WTC11 (cell line): Measurements from ENCODE around the gene SIM2. TPM values are rescaled to one million over a fixed set of nuclear protein-coding genes. Genes with fewer than 3 reads are reported as not detected.

Experiments
- ATAC-seq: fragments of 200-7000 bp; cut with Tn5 transposase; 2 replicates; pipeline ENCODE4 v1.10.0; 2021; ENCODE audit warnings: mild to moderate bottlenecking, moderate library complexity
- CTCF ChIA-PET: fragments of 300-600 bp; sonication (Branson Sonifier 250); formaldehyde crosslinking; loops from one replicate; lab custom pipeline; 2021; ENCODE audit warnings: antibody characterized with exemption; lab: Charles Lee
- POLR2A ChIA-PET: fragments of 350-600 bp; sonication (Branson Sonifier 250); formaldehyde crosslinking; loops from one replicate; lab custom pipeline; 2021; ENCODE audit warnings: antibody characterized with exemption; lab: Charles Lee
- DNase-seq: peaks from one replicate; pipeline ENCODE4 v3.0.0; 2021; ENCODE audit warnings: low spot score
- H3K27ac Mint-ChIP-seq: 2 replicates; pipeline ENCODE4 v1.8.0; 2021; ENCODE audit warnings: mixed read lengths
- H3K27me3 Mint-ChIP-seq: 2 replicates; pipeline ENCODE4 v1.8.0; 2021; ENCODE audit warnings: low read depth, mild to moderate bottlenecking, moderate library complexity, mixed read lengths
- H3K36me3 Mint-ChIP-seq: 2 replicates; pipeline ENCODE4 v1.8.0; 2021; ENCODE audit warnings: mixed read lengths
- H3K4me1 Mint-ChIP-seq: 2 replicates; pipeline ENCODE4 v1.8.0; 2022; ENCODE audit warnings: mixed read lengths
- H3K4me3 Mint-ChIP-seq: 2 replicates; pipeline ENCODE4 v1.8.0; 2021; ENCODE audit warnings: mild to moderate bottlenecking, moderate library complexity, mixed read lengths
- H3K9me3 Mint-ChIP-seq: 2 replicates; pipeline ENCODE4 v1.8.0; 2021; ENCODE audit warnings: mixed read lengths
- CREB1 ChIP-seq: sonication (generic); formaldehyde crosslinking; IDR thresholded peaks from 2 replicates; pipeline ENCODE4 v1.8.0; 2023; ENCODE audit warnings: mild to moderate bottlenecking, missing genetic modification reagents
- ELF4 ChIP-seq: sonication (generic); formaldehyde crosslinking; IDR thresholded peaks from 2 replicates; pipeline ENCODE4 v1.8.1; 2022; ENCODE audit warnings: low read depth, mild to moderate bottlenecking, moderate library complexity, missing genetic modification reagents
- EMX1 ChIP-seq: fragments of 250-450 bp; sonication (Bioruptor Pico); IDR thresholded peaks from 2 replicates; pipeline ENCODE4 v1.8.0; 2021; ENCODE audit warnings: mild to moderate bottlenecking
- FOXJ3 ChIP-seq: sonication (generic); formaldehyde crosslinking; IDR thresholded peaks from 2 replicates; pipeline ENCODE4 v1.9.0; 2021; ENCODE audit warnings: missing genetic modification reagents, mild to moderate bottlenecking, borderline replicate concordance
- NFE2L1 ChIP-seq: sonication (generic); formaldehyde crosslinking; IDR thresholded peaks from 2 replicates; pipeline ENCODE4 v1.8.1; 2023; ENCODE audit warnings: missing genetic modification reagents
- NR3C1 ChIP-seq: sonication (generic); formaldehyde crosslinking; conservative IDR thresholded peaks from 2 replicates; pipeline ENCODE4 v1.8.1; 2023; ENCODE audit warnings: low read depth, mild to moderate bottlenecking, missing genetic modification reagents
- SMAD3 ChIP-seq: sonication (generic); formaldehyde crosslinking; IDR thresholded peaks from 2 replicates; pipeline ENCODE4 v1.8.0; 2022; ENCODE audit warnings: missing genetic modification reagents, mild to moderate bottlenecking, borderline replicate concordance
- SMAD4 ChIP-seq: sonication (generic); formaldehyde crosslinking; IDR thresholded peaks from 2 replicates; pipeline ENCODE4 v1.8.0; 2022; ENCODE audit warnings: mild to moderate bottlenecking, missing genetic modification reagents
- SP1 ChIP-seq: sonication (generic); formaldehyde crosslinking; conservative IDR thresholded peaks from 2 replicates; pipeline ENCODE4 v1.8.1; 2022; ENCODE audit warnings: missing genetic modification reagents
- TP53 ChIP-seq: sonication (generic); formaldehyde crosslinking; IDR thresholded peaks from 2 replicates; pipeline ENCODE4 v1.8.1; 2023; ENCODE audit warnings: mild to moderate bottlenecking, missing genetic modification reagents
- ZNF232 ChIP-seq: sonication (generic); formaldehyde crosslinking; IDR thresholded peaks from 2 replicates; pipeline ENCODE4 v1.8.0; 2022; ENCODE audit warnings: mild to moderate bottlenecking, missing genetic modification reagents
- ZNF317 ChIP-seq: sonication (generic); formaldehyde crosslinking; IDR thresholded peaks from 2 replicates; pipeline ENCODE4 v1.8.1; 2023; ENCODE audit warnings: low read depth, mild to moderate bottlenecking, moderate library complexity, missing genetic modification reagents, borderline replicate concordance
- total RNA-seq: library from RNA; stranded (reverse); gene quantifications from 3 replicates; pipeline ENCODE4 v1.2.3, GENCODE V29; 2021
- TF ChIP-seq, protein P1 (sequence below): sonication (generic); formaldehyde crosslinking; IDR thresholded peaks from 2 replicates; pipeline ENCODE4 v1.8.1; 2023; ENCODE audit warnings: mild to moderate bottlenecking, missing genetic modification reagents, moderate library complexity
- TF ChIP-seq, protein P2 (sequence below): fragments of 250-450 bp; sonication (Bioruptor Pico); IDR thresholded peaks from 2 replicates; pipeline ENCODE4 v1.9.0; 2021; ENCODE audit warnings: moderate library complexity, mild to moderate bottlenecking, inconsistent platforms, borderline replicate concordance
- TF ChIP-seq, protein P3 (sequence below): sonication (generic); formaldehyde crosslinking; IDR thresholded peaks from 2 replicates; pipeline ENCODE4 v1.8.1; 2022; ENCODE audit warnings: mild to moderate bottlenecking, moderate library complexity, missing genetic modification reagents
- TF ChIP-seq, protein P4 (sequence below): sonication (generic); formaldehyde crosslinking; IDR thresholded peaks from 2 replicates; pipeline ENCODE4 v1.8.1; 2022; ENCODE audit warnings: mild to moderate bottlenecking, missing genetic modification reagents, moderate library complexity, borderline replicate concordance
- TF ChIP-seq, protein P5 (sequence below): sonication (generic); formaldehyde crosslinking; IDR thresholded peaks from 2 replicates; pipeline ENCODE4 v1.8.1; 2022; ENCODE audit warnings: low read depth, mild to moderate bottlenecking, moderate library complexity, missing genetic modification reagents, borderline replicate concordance
- TF ChIP-seq, protein P6 (sequence below): sonication (generic); formaldehyde crosslinking; IDR thresholded peaks from 2 replicates; pipeline ENCODE4 v1.8.0; 2023; ENCODE audit warnings: mild to moderate bottlenecking, missing genetic modification reagents

Gene SIM2
- total RNA-seq, 1 experiment from 2014 or later = 0.17 TPM

DNA sequence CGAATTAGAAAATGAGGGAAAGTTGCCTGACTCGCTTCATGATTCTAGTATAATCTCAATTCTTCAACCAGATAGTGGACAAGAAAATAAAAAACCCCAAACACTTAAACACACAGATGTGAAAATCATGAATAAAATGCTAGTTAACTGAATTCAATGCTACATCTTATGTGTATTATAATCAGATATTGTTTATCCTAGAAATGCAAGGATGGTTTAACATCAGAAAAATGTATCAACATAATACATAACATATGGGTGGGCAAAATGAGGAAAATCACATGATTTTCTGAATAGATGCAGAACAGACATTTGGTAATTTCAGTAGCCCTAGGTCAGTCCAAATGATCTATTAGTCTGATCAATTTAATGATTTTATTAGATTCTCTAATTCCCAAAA, 97.2 kb downstream of the SIM2 start:
- TF ChIP-seq SMAD4 (CRISPR knock-in tag) (no peak), NFE2L1 (CRISPR knock-in tag) (no peak), SMAD3 (CRISPR knock-in tag) (no peak), FOXJ3 (CRISPR knock-in tag) (no peak), ZNF232 (CRISPR knock-in tag) (no peak), NR3C1 (CRISPR knock-in tag) (no peak), CREB1 (CRISPR knock-in tag) (no peak), EMX1 (CRISPR knock-in tag) (no peak), SP1 (CRISPR knock-in tag) (no peak), ZNF317 (CRISPR knock-in tag) (no peak)
- TF ChIP-seq, protein P1, sequence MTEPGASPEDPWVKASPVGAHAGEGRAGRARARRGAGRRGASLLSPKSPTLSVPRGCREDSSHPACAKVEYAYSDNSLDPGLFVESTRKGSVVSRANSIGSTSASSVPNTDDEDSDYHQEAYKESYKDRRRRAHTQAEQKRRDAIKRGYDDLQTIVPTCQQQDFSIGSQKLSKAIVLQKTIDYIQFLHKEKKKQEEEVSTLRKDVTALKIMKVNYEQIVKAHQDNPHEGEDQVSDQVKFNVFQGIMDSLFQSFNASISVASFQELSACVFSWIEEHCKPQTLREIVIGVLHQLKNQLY (CRISPR knock-in tag) = no peak
- TF ChIP-seq, protein P2, sequence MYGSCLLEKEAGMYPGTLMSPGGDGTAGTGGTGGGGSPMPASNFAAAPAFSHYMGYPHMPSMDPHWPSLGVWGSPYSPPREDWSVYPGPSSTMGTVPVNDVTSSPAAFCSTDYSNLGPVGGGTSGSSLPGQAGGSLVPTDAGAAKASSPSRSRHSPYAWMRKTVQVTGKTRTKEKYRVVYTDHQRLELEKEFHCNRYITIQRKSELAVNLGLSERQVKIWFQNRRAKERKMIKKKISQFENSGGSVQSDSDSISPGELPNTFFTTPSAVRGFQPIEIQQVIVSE (CRISPR knock-in tag) = no peak
- TF ChIP-seq, protein P3, sequence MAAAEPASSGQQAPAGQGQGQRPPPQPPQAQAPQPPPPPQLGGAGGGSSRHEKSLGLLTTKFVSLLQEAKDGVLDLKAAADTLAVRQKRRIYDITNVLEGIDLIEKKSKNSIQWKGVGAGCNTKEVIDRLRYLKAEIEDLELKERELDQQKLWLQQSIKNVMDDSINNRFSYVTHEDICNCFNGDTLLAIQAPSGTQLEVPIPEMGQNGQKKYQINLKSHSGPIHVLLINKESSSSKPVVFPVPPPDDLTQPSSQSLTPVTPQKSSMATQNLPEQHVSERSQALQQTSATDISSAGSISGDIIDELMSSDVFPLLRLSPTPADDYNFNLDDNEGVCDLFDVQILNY (CRISPR knock-in tag) = no peak
- Mint-ChIP-seq H3K4me3 (no peak overlapping the region), H3K27me3 (no peaks in the 10 kb centered on the region), H3K9me3 (peaks cover 23% of the 10 kb centered on the region), H3K27ac (no peak overlapping the region), H3K36me3 (peaks cover 17% of the 10 kb centered on the region), H3K4me1 (peaks cover 18% of the 10 kb centered on the region; the same call in 1 of the 2 replicates)
- no peak for ATAC-seq
- no peak for DNase-seq
- POLR2A ChIA-PET = no interaction called here
- CTCF ChIA-PET = no interaction called here

DNA sequence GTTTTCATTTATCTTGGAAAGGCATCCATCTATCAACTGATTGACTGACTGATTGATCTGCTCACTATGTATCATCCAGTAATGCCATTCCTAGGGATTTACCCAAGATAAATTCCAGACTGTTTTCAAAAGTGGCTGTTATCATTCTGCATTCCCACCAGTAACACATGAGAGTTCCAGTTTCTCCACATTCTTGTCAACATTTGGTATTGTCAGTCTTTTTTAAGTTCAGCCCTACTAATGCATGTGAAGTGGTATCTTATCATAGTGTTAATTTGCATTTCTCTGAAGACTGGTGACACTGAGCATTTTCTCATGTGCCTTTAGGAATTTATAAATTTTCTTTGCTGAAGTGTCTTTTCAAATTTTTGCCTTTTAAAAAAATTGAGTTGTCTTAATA, 99.6 kb downstream of the SIM2 start:
- no peak overlapping the region for H3K4me3 Mint-ChIP-seq
- CTCF ChIA-PET = no interaction called here

More for the DNA sequence above, 99.6 kb downstream of the SIM2 start:
- ATAC-seq (no peak), DNase-seq (no peak)
- Mint-ChIP-seq H3K4me1 (no peaks in the 10 kb centered on the region), H3K27me3 (no peaks in the 10 kb centered on the region), H3K36me3 (peaks cover 17% of the 10 kb centered on the region), H3K9me3 (peaks cover 23% of the 10 kb centered on the region), H3K27ac (no peak overlapping the region)
- TF ChIP-seq, protein P4, sequence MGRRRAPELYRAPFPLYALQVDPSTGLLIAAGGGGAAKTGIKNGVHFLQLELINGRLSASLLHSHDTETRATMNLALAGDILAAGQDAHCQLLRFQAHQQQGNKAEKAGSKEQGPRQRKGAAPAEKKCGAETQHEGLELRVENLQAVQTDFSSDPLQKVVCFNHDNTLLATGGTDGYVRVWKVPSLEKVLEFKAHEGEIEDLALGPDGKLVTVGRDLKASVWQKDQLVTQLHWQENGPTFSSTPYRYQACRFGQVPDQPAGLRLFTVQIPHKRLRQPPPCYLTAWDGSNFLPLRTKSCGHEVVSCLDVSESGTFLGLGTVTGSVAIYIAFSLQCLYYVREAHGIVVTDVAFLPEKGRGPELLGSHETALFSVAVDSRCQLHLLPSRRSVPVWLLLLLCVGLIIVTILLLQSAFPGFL (CRISPR knock-in tag) = no peak
- TF ChIP-seq ZNF232 (CRISPR knock-in tag) (no peak), ELF4 (no peak), TP53 (no peak)
- TF ChIP-seq, protein P5, sequence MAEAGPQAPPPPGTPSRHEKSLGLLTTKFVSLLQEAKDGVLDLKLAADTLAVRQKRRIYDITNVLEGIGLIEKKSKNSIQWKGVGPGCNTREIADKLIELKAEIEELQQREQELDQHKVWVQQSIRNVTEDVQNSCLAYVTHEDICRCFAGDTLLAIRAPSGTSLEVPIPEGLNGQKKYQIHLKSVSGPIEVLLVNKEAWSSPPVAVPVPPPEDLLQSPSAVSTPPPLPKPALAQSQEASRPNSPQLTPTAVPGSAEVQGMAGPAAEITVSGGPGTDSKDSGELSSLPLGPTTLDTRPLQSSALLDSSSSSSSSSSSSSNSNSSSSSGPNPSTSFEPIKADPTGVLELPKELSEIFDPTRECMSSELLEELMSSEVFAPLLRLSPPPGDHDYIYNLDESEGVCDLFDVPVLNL (CRISPR knock-in tag) = no peak
- TF ChIP-seq, protein P6, sequence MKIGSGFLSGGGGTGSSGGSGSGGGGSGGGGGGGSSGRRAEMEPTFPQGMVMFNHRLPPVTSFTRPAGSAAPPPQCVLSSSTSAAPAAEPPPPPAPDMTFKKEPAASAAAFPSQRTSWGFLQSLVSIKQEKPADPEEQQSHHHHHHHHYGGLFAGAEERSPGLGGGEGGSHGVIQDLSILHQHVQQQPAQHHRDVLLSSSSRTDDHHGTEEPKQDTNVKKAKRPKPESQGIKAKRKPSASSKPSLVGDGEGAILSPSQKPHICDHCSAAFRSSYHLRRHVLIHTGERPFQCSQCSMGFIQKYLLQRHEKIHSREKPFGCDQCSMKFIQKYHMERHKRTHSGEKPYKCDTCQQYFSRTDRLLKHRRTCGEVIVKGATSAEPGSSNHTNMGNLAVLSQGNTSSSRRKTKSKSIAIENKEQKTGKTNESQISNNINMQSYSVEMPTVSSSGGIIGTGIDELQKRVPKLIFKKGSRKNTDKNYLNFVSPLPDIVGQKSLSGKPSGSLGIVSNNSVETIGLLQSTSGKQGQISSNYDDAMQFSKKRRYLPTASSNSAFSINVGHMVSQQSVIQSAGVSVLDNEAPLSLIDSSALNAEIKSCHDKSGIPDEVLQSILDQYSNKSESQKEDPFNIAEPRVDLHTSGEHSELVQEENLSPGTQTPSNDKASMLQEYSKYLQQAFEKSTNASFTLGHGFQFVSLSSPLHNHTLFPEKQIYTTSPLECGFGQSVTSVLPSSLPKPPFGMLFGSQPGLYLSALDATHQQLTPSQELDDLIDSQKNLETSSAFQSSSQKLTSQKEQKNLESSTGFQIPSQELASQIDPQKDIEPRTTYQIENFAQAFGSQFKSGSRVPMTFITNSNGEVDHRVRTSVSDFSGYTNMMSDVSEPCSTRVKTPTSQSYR = no peak
- POLR2A ChIA-PET = no interaction called here

Other genes with a start within 250 kb of the SIM2 start
- gene CLDN14, start 219.0 kb upstream of the SIM2 start, total RNA-seq = not detected in 3 replicates